GM18520 (cell line): ENCODE results near the gene GALNT1.

ENCODE experiments used
- ATAC-seq: cut with Tn5 transposase; IDR thresholded peaks from one replicate; pipeline ENCODE4 v1.9.1; 2021; ENCODE audit not compliant: unreplicated experiment

Gene GALNT1

GRCh38 chr18:35581898-35582641 lies 530 bp downstream of the GALNT1 start:
- no peak for ATAC-seq

GRCh38 chr18:35582899-35583558 lies 1.5 kb downstream of the GALNT1 start:
- no peak for ATAC-seq

DNA sequence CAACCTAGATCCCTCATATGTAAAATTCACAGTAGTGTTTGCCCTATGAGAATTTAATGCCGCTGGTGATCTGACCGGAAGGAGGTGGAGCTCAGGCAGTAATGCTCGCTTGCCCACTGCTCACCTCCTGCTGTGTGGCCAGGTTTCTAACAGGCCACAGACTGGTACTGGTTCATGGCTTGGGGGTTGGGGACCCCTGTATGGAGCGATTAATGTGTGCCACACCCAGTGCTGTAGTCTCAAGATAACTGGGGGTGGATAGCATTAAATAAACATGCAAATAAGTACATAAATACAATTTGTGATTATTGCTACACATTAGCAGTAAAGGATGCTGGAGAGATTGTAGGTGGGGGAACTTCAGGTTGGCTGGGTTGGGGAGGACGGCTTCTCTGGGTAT lies 3.2 kb downstream of the GALNT1 start:
- no peak for ATAC-seq

DNA sequence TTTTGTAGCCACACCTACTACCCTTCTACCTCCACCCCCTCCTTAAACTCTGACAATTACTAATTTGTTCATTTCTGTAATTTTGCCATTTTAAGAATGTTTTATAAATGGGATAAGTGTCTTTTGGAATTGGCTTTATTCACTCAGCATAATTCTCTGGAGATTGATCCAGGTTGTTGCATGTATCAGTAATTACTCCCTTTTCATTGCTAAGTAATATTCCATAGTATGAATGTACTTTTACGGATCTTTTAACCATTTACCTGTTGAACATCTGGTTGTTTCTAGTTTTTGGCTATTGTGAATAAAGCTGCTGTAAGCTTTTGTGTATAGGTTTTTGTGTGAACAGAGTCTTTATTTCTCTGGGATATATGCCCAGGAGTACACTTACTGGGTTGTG lies 4.1 kb downstream of the GALNT1 start:
- no peak for ATAC-seq

GRCh38 chr18:35588122-35588521 lies 6.6 kb downstream of the GALNT1 start:
- no peak for ATAC-seq

DNA sequence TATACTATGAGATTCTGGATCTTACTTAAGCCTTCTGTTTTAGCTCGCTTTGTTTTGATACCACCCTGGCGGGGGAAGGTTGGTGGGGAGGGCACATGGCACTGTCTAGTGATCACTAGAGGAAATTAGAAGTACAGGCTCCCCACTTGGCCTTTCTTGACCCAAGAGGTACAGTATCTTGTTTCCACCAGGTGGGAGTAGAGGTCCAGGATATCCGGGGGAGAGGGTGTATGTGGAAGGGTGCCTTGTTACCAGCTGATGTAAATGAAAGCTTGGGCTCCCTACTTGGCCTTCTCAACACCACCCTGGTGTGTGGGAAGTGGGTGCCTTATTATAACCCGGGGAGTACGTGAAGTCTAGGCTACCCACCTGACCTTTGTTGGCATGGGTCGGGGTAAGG lies 7.5 kb downstream of the GALNT1 start:
- peak; percentile 29 for ATAC-seq

DNA sequence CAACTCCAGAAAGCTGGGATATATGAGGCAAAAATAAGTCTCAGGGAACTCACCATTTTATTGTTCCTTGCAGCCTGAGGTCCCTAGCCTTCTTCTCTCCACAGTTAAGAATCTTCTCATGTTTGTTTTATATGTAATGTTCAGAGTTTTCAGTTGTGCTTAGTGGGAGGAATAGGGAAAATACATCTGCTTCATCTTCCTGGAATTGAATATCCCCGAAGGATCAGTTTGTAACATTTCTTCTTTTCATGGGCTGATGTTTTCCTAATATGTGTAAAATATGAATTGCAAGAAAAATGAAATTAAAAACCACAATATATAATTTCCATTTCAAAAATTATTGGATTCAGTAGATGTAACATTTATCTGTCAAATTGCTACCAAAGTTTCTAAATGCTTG lies 8.0 kb downstream of the GALNT1 start:
- no peak for ATAC-seq

- no peak for ATAC-seq
Measured at GRCh38 chr18:35590935-35591334, 9.4 kb downstream of the GALNT1 start.

DNA sequence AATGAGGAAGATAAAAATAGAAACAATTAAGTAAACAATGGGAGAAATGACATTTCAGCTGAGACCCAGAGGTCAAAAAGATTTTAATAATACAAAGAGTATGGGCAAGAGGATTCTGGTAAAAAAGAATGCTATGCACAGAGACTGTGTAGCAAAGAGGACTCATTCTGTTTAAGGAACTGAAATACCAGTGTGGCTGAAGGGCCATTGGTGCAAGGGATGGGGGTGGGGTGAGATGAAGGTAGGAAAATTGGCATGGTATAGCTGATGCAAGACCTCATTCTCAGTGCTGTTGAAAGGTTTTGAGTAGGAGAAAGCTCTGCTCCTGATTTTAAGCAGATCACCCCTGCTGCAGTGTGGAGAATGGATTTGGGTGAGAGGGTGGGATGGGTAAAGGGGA lies 10.8 kb downstream of the GALNT1 start:
- ATAC-seq: peak; percentile 95

DNA sequence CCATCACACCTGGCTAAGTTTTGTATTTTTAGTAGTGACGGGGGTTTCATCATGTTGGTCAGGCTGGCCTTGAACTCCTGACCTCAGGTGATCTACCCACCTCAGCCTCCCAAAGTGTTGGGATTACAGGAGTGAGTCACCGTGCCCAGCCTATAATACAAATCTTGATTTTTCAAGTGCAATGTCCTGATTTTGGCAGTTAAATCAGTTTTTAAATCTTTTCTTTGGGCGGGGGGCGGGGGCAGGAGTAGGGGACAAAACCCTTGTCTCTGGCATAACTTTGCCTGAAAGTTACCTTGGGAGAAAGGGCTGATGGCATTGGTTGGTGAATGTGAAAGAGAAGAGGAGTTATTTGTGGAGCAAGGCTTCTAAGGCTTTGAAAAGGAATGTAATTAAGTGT lies 12.3 kb downstream of the GALNT1 start:
- ATAC-seq: no peak

GRCh38 chr18:35597758-35598157 lies 16.2 kb downstream of the GALNT1 start:
- ATAC-seq: no peak

- no peak for ATAC-seq
Measured at GRCh38 chr18:35602193-35602820, 20.8 kb downstream of the GALNT1 start.

GRCh38 chr18:35603008-35603407 lies 21.5 kb downstream of the GALNT1 start:
- no peak for ATAC-seq

DNA sequence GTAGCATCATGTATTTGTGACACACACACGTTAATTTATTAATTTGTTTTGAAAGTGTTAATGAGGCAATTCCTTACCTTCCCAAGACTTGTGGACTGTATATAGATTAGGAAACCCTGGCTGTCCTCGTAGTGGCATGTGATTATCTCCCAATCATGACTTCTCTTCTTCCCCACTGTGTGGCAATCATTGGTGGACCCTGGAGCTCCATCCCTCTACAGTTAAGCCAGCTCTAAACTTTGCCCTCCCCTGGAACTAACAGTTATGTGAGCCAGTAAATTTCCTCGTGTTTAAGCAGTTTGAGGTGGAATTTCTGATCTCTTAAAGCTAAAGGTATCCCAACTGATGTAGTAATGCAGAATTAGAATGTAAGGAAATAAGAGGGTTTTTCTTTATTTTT lies 22.0 kb downstream of the GALNT1 start:
- ATAC-seq: no peak

DNA sequence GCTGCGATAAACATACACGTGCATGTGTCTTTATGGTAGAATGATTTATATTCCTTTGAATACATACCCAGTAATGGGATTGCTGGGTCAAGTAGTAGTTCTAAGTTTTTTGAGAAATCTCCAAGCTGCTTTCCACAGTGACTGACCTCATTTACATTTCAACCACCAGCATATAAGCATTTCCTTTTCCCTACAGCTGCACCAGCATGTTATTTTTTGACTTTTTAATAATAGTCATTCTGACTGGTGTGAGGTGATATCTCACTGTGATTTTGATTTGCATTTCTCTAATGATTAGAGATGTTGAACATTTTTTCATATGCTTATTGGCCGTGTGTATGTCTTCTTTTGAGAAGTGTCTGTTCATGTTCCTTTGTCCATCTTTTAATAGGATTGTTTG lies 22.8 kb downstream of the GALNT1 start:
- no peak for ATAC-seq

DNA sequence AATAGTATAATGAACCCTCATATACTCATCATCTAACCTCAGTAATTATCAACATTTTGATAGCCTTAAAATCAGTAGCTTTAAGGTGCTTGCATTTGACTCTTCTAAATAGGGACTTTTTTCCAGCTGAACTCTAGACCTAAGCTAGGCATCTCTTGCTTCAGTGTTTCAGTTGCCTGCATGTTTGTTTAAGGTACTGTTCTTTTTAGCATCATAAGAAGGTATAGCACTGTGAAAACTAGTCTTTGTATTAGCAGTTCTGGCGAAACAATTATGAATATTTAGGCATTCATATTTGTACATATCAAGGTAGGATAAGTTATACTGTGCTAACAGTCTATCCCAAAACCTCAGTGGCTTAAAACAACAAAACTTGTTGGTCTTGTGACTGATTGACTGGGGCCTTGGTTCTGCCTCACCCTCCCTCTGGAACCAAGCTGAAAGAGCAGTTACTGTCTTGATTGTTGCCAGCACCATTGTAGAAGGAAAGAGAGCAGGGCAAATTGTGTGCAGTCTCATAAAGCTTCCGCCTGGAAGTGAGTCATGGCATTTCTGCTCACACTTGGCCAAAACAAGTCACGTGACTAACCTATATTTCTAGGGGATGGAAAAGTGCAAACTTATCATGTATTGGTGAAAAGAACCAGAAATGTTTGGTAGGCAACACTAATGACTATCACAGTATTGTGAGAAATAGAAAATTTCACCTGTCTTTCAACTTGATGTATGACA lies 24.3 kb downstream of the GALNT1 start:
- no peak for ATAC-seq

DNA sequence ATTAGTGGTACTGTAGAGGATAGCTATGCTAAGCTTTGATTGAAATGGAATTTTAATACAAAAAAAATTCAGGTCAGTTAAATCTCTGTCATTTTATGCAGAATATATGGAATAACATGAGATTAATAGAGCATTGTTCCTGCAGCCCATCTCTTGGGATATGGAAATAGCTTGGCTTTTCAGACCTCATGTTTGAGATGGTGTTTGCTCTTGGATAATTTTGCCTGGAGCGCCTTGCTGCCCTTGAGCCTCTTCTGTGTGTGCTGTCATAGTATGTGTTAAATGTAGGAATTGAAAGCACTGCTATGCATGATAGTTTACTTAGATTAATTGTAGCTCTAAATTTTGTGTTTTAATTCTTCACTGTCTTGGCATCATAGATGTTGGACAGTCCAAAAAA lies 27.7 kb downstream of the GALNT1 start:
- ATAC-seq: no peak

- ATAC-seq: no peak
Measured at GRCh38 chr18:35610089-35610488, 28.5 kb downstream of the GALNT1 start.

DNA sequence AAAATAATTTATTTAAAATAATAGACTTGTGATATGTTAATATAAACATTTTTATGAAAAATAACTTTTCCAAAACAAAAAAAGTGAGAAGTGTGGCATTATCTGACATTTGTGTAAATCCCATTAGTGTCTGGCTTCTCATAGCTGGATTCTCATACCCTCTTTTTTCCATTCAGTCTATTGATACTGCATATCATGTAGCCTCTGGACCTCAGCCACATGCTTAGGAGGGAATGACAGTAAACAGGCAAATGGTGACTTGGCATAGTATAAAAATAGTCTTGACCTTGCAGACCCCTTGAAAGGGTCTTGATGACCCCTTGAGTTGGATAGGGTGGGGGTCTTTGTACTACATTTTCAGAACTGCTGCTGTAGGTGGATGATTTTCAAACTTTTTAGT lies 29.2 kb downstream of the GALNT1 start:
- ATAC-seq: no peak

DNA sequence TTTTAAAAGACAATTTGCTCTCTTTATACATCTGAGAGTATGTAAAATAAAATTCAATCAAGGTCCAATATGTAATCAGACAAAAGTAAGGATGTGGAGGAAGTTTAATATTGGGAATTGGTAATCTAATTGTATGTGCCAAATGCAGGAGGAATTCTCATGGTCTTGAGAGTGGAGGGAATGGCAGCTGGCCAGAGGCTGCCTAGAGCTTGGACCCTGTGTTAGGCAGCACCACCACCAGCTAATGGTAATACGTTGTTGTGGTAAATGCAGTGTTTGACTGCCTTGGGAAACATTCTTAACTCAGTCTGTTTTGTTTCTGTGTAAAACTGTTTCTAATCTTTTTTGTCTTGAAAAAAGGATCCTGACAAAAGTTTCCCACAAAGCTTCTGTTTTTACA lies 30.0 kb downstream of the GALNT1 start:
- no peak for ATAC-seq

DNA sequence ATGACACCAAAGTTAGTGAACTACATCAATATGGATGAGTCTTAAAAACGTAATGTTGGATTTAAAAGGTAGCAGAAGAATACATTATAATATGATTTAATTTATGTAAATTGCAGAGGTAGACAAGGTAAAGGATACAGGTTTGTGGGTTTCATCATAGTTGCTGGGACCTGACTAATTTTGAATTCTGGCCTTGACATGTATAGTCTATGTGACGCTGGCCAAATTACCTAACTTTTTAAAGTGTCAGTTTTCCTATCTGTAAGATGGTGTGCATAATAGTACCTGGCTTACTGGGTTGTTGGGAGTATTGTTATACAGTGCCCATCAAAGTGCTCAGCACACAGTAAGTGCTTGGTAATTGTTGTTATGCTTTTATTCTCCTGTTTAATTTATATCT lies 34.5 kb downstream of the GALNT1 start:
- ATAC-seq: no peak
